H1 (cell line): Measurements from ENCODE around the gene MEF2C. TPM values are rescaled to one million over a fixed set of nuclear protein-coding genes. Genes with fewer than 3 reads are reported as not detected.

Experiments
- CTCF ChIA-PET: fragments of 300-600 bp; sonication (Branson Sonifier 250); formaldehyde crosslinking; loops from one replicate; lab custom pipeline; 2021; ENCODE audit not compliant: partially characterized antibody; lab: Charles Lee
- POLR2A ChIA-PET: fragments of 300-600 bp; sonication (Branson Sonifier 250); formaldehyde crosslinking; loops from one replicate; lab custom pipeline; 2021; ENCODE audit warnings: inconsistent platforms; ENCODE audit not compliant: partially characterized antibody; lab: Charles Lee
- DNase-seq, 2 experiments: peaks; one replicate each; pipeline versions ENCODE4 v3.0.0 to v3.0.0-alpha.2; 2010 to 2022; ENCODE audit warnings: low spot score in 2 of 2, low read depth in 1 of 2, mixed read lengths in 1 of 2
- FAIRE-seq: peaks from 2 replicates; lab custom pipeline; 2011; peaks lifted over from hg19 to GRCh38; lab: Jason Lieb, UNC
- H2AFZ ChIP-seq: 2 replicates; pipeline ENCODE4 v1.8.1; 2012; ENCODE audit warnings: low read length, inconsistent platforms
- H2AK5ac ChIP-seq: 2 replicates; pipeline ENCODE4 v1.6.1; 2013; ENCODE audit warnings: low read depth, low read length
- H2BK120ac ChIP-seq: replicated peaks from 2 replicates; pipeline ENCODE3; 2013; ENCODE audit warnings: low read depth, low read length, inconsistent platforms
- H2BK12ac ChIP-seq: 2 replicates; pipeline ENCODE4 v1.6.1; 2013; ENCODE audit warnings: low read depth, low read length
- H2BK15ac ChIP-seq: 2 replicates; pipeline ENCODE4 v1.6.1; 2013; ENCODE audit warnings: low read length
- H2BK20ac ChIP-seq: 2 replicates; pipeline ENCODE4 v1.6.1; 2013; ENCODE audit warnings: low read length
- H2BK5ac ChIP-seq: 2 replicates; pipeline ENCODE4 v1.6.1; 2013; ENCODE audit warnings: low read depth, low read length
- H3K14ac ChIP-seq: 2 replicates; pipeline ENCODE4 v1.6.1; 2013; ENCODE audit warnings: inconsistent platforms; ENCODE audit not compliant: insufficient read length
- H3K18ac ChIP-seq: 2 replicates; pipeline ENCODE4 v1.6.1; 2013; ENCODE audit warnings: low read length; ENCODE audit errors: extremely low read depth
- H3K23ac ChIP-seq: 2 replicates; pipeline ENCODE4 v1.6.1; 2013; ENCODE audit warnings: inconsistent platforms; ENCODE audit not compliant: insufficient read length
- H3K23me2 ChIP-seq: 2 replicates; pipeline ENCODE4 v1.6.1; 2013; ENCODE audit warnings: low read depth, low read length
- H3K27ac ChIP-seq: 2 replicates; pipeline ENCODE4 v1.6.1; 2011; ENCODE audit warnings: low read depth, low read length, inconsistent platforms
- H3K27me3 ChIP-seq, 4 experiments: replicated peaks in 1 of 4; 1 replicate in 1 of 4; 2 replicates in 3 of 4; pipeline versions ENCODE4 v1.6.1 to v1.8.1; 2011 to 2013; ENCODE audit warnings: low read length in 3 of 4, mild to moderate bottlenecking in 3 of 4, inconsistent platforms in 2 of 4, mixed read lengths in 2 of 4, moderate library complexity in 1 of 4; ENCODE audit not compliant: control insufficient read depth in 3 of 4, insufficient read depth in 3 of 4; ENCODE audit errors: extremely low read depth in 1 of 4
- H3K36me3 ChIP-seq, 4 experiments: 2 replicates each; pipeline versions ENCODE4 v1.6.1 to v1.8.1; 2011 to 2013; ENCODE audit warnings: mild to moderate bottlenecking in 4 of 4, low read length in 3 of 4, moderate library complexity in 2 of 4, control low read depth in 1 of 4, inconsistent platforms in 1 of 4; ENCODE audit not compliant: insufficient read depth in 4 of 4, control insufficient read depth in 2 of 4
- H3K4ac ChIP-seq: replicated peaks from 2 replicates; pipeline ENCODE3; 2013; ENCODE audit warnings: low read length, low read depth, mixed read lengths, inconsistent platforms; ENCODE audit not compliant: insufficient read length
- H3K4me1 ChIP-seq, 4 experiments: replicated peaks in 1 of 4; 1 replicate in 1 of 4; 2 replicates in 3 of 4; pipeline versions ENCODE4 v1.6.1 to v1.8.1; 2011 to 2013; ENCODE audit warnings: low read length in 3 of 4, inconsistent platforms in 2 of 4, mixed read lengths in 1 of 4; ENCODE audit not compliant: insufficient read depth in 4 of 4, control insufficient read depth in 3 of 4
- H3K4me2 ChIP-seq, 2 experiments: 2 replicates each; pipeline versions ENCODE4 v1.6.1 to v1.8.1; 2011 to 2013; ENCODE audit warnings: low read depth in 2 of 2, low read length in 2 of 2, control low read depth in 1 of 2, inconsistent platforms in 1 of 2, mild to moderate bottlenecking in 1 of 2; ENCODE audit not compliant: insufficient read depth in 1 of 2
- H3K4me3 ChIP-seq, 4 experiments: fragments of 200-600, 300-600 bp in 1 of 4; sonication (generic), shearing (Covaris generic), sonication (Bioruptor Twin) in 1 of 4; 2 replicates each; pipeline versions ENCODE4 v1.5.1 to v1.8.1; 2011 to 2016; ENCODE audit warnings: low read length in 4 of 4, low read depth in 3 of 4, control low read depth in 2 of 4, inconsistent platforms in 2 of 4, mild to moderate bottlenecking in 2 of 4, mixed read lengths in 1 of 4, moderate library complexity in 1 of 4; ENCODE audit not compliant: insufficient read depth in 2 of 4; ENCODE audit errors: extremely low read depth in 1 of 4
- H3K56ac ChIP-seq: replicated peaks from 2 replicates; pipeline ENCODE3; 2013; ENCODE audit warnings: low read depth, mild to moderate bottlenecking, mixed read lengths, low read length, inconsistent platforms; ENCODE audit not compliant: insufficient read length
- H3K79me1 ChIP-seq: 2 replicates; pipeline ENCODE4 v1.6.1; 2013; ENCODE audit warnings: low read depth, low read length, control low read depth
- H3K79me2 ChIP-seq, 2 experiments: 2 replicates each; pipeline versions ENCODE4 v1.6.1 to v1.8.1; 2012 to 2013; ENCODE audit warnings: low read length in 2 of 2, mild to moderate bottlenecking in 2 of 2, inconsistent platforms in 1 of 2; ENCODE audit not compliant: insufficient read depth in 2 of 2, control insufficient read depth in 1 of 2
- H3K9ac ChIP-seq, 4 experiments: replicated peaks in 1 of 4; 1 replicate in 1 of 4; 2 replicates in 3 of 4; pipeline versions ENCODE4 v1.6.1 to v1.8.1; 2011 to 2013; ENCODE audit warnings: low read depth in 3 of 4, low read length in 3 of 4, control low read depth in 2 of 4, mild to moderate bottlenecking in 2 of 4, moderate library complexity in 2 of 4, inconsistent platforms in 1 of 4; ENCODE audit errors: extremely low read depth in 1 of 4
- H3K9me3 ChIP-seq, 2 experiments: 2 replicates each; pipeline versions ENCODE4 v1.6.1 to v1.8.1; 2012 to 2013; ENCODE audit warnings: mild to moderate bottlenecking in 2 of 2, moderate library complexity in 2 of 2, control low read depth in 1 of 2, inconsistent platforms in 1 of 2, low read depth in 1 of 2, low read length in 1 of 2, mixed read lengths in 1 of 2; ENCODE audit not compliant: insufficient read depth in 2 of 2
- H4K20me1 ChIP-seq, 2 experiments: replicated peaks in 1 of 2; 2 replicates each; pipeline versions ENCODE3 to v1.8.1; 2011 to 2013; ENCODE audit warnings: inconsistent platforms in 2 of 2, low read length in 2 of 2, mild to moderate bottlenecking in 1 of 2; ENCODE audit not compliant: insufficient read depth in 2 of 2, control insufficient read depth in 1 of 2
- H4K5ac ChIP-seq: 2 replicates; pipeline ENCODE4 v1.6.1; 2013; ENCODE audit warnings: low read length, low read depth, mixed read lengths, inconsistent platforms; ENCODE audit not compliant: insufficient read length
- H4K8ac ChIP-seq: 2 replicates; pipeline ENCODE4 v1.8.0; 2013; ENCODE audit warnings: mild to moderate bottlenecking, moderate library complexity, low read length, inconsistent platforms; ENCODE audit not compliant: insufficient read depth; ENCODE audit errors: extremely low read depth
- H4K91ac ChIP-seq: replicated peaks from 2 replicates; pipeline ENCODE3; 2013; ENCODE audit warnings: low read length, mixed read lengths, inconsistent platforms; ENCODE audit not compliant: insufficient read length
- CEBPB ChIP-seq: IDR thresholded peaks from 2 replicates; pipeline ENCODE4 v1.6.1; 2012; ENCODE audit warnings: low read depth, low read length
- HDAC2 ChIP-seq, 2 experiments: fragments of 300-600 bp in 1 of 2; sonication (generic) in 1 of 2; IDR thresholded peaks; 2 replicates each; pipeline ENCODE4 v1.6.1; 2011 to 2012; ENCODE audit warnings: low read depth in 2 of 2, low read length in 2 of 2, mild to moderate bottlenecking in 2 of 2, moderate library complexity in 2 of 2, borderline replicate concordance in 1 of 2, inconsistent platforms in 1 of 2
- JUND ChIP-seq: IDR thresholded peaks from 2 replicates; pipeline ENCODE4 v1.6.1; 2011; ENCODE audit warnings: mild to moderate bottlenecking, improper control_type of control experiment, low read length
- KDM5A ChIP-seq: fragments of 200-600 bp; IDR thresholded peaks from 2 replicates; pipeline ENCODE4 v1.7.1; 2012; ENCODE audit warnings: mild to moderate bottlenecking, low read length, inconsistent platforms, mixed read lengths
- PHF8 ChIP-seq: fragments of 200-600 bp; sonication (generic); conservative IDR thresholded peaks from 2 replicates; pipeline ENCODE4 v1.7.1; 2012; ENCODE audit warnings: low read depth, mild to moderate bottlenecking, inconsistent platforms, low read length, moderate library complexity
- POU5F1 ChIP-seq: IDR thresholded peaks from 2 replicates; pipeline ENCODE4 v1.6.1; 2011; ENCODE audit warnings: low read depth, mild to moderate bottlenecking, low read length, moderate library complexity
- RBBP5 ChIP-seq: IDR thresholded peaks from 2 replicates; pipeline ENCODE4 v1.7.1; 2012; ENCODE audit warnings: low read depth, mild to moderate bottlenecking, inconsistent platforms, low read length, moderate library complexity, borderline replicate concordance
- RNF2 ChIP-seq: fragments of 200-900, 300-1000 bp; sonication (generic); IDR thresholded peaks from 2 replicates; pipeline ENCODE4 v1.7.1; 2016; ENCODE audit warnings: borderline replicate concordance, low read depth, mild to moderate bottlenecking, antibody characterized with exemption, low read length; ENCODE audit not compliant: poor library complexity, severe bottlenecking; ENCODE audit errors: missing control alignments
- RXRA ChIP-seq: IDR thresholded peaks from 2 replicates; pipeline ENCODE4 v1.6.1; 2011; ENCODE audit warnings: low read depth, mild to moderate bottlenecking, low read length, moderate library complexity; ENCODE audit not compliant: insufficient read depth
- SIX5 ChIP-seq: IDR thresholded peaks from 2 replicates; pipeline ENCODE4 v1.6.1; 2011; ENCODE audit warnings: mild to moderate bottlenecking, low read depth, low read length
- SP2 ChIP-seq: IDR thresholded peaks from 2 replicates; pipeline ENCODE4 v1.6.1; 2012; ENCODE audit warnings: mild to moderate bottlenecking, low read length, inconsistent platforms
- SP4 ChIP-seq: IDR thresholded peaks from 2 replicates; pipeline ENCODE4 v1.6.1; 2012; ENCODE audit warnings: low read length, inconsistent platforms
- SRF ChIP-seq: IDR thresholded peaks from 2 replicates; pipeline ENCODE4 v1.6.1; 2011; ENCODE audit warnings: mild to moderate bottlenecking, low read depth, low read length, moderate library complexity
- TEAD4 ChIP-seq: IDR thresholded peaks from 2 replicates; pipeline ENCODE4 v1.6.1; 2012; ENCODE audit warnings: low read depth, low read length, inconsistent platforms, mixed read lengths
- YY1 ChIP-seq: IDR thresholded peaks from 2 replicates; pipeline ENCODE4 v1.6.1; 2011; ENCODE audit warnings: low read depth, mild to moderate bottlenecking, low read length
- WGBS, 2 experiments: shearing (Covaris generic) in 1 of 2; methylation state at CpG; one replicate each; pipeline versions ENCODE4 v1.1.6 to v1.1.7; 2013 to 2015; ENCODE audit warnings: low lambda C conversion rate in 2 of 2, mixed read lengths in 2 of 2, inconsistent platforms in 1 of 2, low coverage in 1 of 2, missing lambda C conversion rate in 1 of 2; ENCODE audit not compliant: insufficient replicate concordance in 2 of 2, insufficient coverage in 1 of 2, insufficient read length in 1 of 2; ENCODE audit errors: extremely low coverage in 1 of 2, missing lambda C conversion rate in 1 of 2; 5-methylcytosine and 5-hydroxymethylcytosine counted together
- polyA plus RNA-seq, 7 experiments: library from polyadenylated mRNA; depleted of rRNA in 3 of 7; stranded (reverse) in 5 of 7; unstranded in 2 of 7; fragments of >200 nt in 5 of 7; fragments of 200-250 nt in 2 of 7; gene quantifications; 1 replicate in 5 of 7; 2 replicates in 1 of 7; 4 replicates in 1 of 7; pipeline versions ENCODE4 v1.2.1 to v1.2.3, GENCODE V29; 2011 to 2013; ENCODE audit warnings: missing spikeins in 2 of 7, mixed read lengths in 2 of 7
- total RNA-seq: library from RNA; stranded (reverse); fragmentation: NEBNext Ultra II Directional; extraction: Animal tissue kit (Norgen Biotek cat#: 25700); gene quantifications from 2 replicates; pipeline ENCODE4 v1.2.1, GENCODE V29; 2021

MEF2C gene
- total and polyA plus RNA-seq, 2 of the 8 experiments (the other 6 are each of a cell fraction or from before 2014, with no cell fraction given) = 0.59 to 0.99 TPM

DNA sequence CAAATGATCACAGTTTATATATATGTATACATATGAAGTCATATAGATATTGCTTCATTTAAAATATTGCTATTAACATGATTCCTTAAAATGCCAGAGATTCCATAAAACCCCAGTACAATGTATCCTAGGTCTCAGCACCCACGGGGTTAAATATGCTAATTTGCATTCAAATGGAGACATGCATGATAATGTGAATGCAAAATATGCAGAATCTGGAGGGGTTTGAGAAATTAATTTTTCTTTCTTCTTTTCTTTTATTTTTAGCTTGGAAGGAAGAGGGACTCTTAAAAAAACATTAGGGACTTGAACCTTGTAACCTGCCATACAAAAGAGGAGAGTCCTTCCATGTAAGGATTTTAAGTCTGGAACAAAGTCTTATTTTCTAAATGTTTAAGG is 211.9 kb downstream of the MEF2C start:
- FAIRE-seq (no peak), DNase-seq (no peak)
- Histone ChIP-seq H2AK5ac (no peak overlapping the region), H3K23ac (no peak overlapping the region), H3K56ac (no peak overlapping the region), H4K91ac (no peak overlapping the region), H3K27ac (no peak overlapping the region), H3K9me3 (no peaks in the 10 kb centered on the region), H2AFZ (no peak overlapping the region), H2BK120ac (no peak overlapping the region), H3K36me3 (no peaks in the 10 kb centered on the region), H2BK12ac (no peak overlapping the region), H2BK20ac (no peak overlapping the region), H3K4ac (no peak overlapping the region), H3K4me1 (peaks cover 17 to 38% (median 22%) of the 10 kb centered on the region in 4 experiments), H3K4me3 (peak overlapping the region in 2 of 4 experiments; percentile 19 to 52; a peak in 3 of 8 replicates), H3K14ac (no peak overlapping the region), H3K27me3 (peaks cover 36 to 85% (median 66%) of the 10 kb centered on the region in 4 experiments), H4K20me1 (peaks cover 0 to 9% of the 10 kb centered on the region in 2 experiments), H3K79me2 (no peaks in the 10 kb centered on the region), H3K23me2 (peaks cover 22% of the 10 kb centered on the region), H3K18ac (no peak overlapping the region), H4K8ac (no peak overlapping the region), H3K4me2 (peak overlapping the region; percentile 65 to 98), H2BK5ac (no peak overlapping the region), H4K5ac (no peak overlapping the region), H3K79me1 (no peaks in the 10 kb centered on the region), H2BK15ac (no peak overlapping the region), H3K9ac (no peak overlapping the region)
- POLR2A ChIA-PET = interaction anchor here (1.4 to 1.6 kb wide), 2 partner anchors 8 to 19 kb away, joined by 3 to 4 read pairs; no protein-coding TSS in a partner anchor
- WGBS, 2 experiments = 0% methylated on average over 1 of the region's 1 CpG; no CpG with 5 or more reads in 1 of the 2 experiments
- CTCF ChIA-PET = interaction anchor here (1.8 kb wide), 1 partner anchor 10 kb away, joined by 11 read pairs; no protein-coding TSS in a partner anchor
- no peak for TF ChIP-seq SP2
- no peak for TF ChIP-seq TEAD4
- no peak for TF ChIP-seq RXRA
- peak in 1 of 2 experiments; percentile 27; a peak in 1 of 4 replicates for TF ChIP-seq HDAC2 (IDR thresholded peaks at IDR 0.05; ENCODE audit: borderline replicate concordance in 1 of 2, low read depth in 2 of 2, low read length in 2 of 2)
- no peak for TF ChIP-seq SP4
- peak; percentile 90 for TF ChIP-seq POU5F1
- TF ChIP-seq CEBPB = no peak
- no peak for TF ChIP-seq YY1
- no peak for TF ChIP-seq JUND
- no peak for TF ChIP-seq KDM5A
- TF ChIP-seq SRF = no peak
- no peak for TF ChIP-seq PHF8
- no peak for TF ChIP-seq SIX5
- no peak for TF ChIP-seq RNF2
- no peak for TF ChIP-seq RBBP5
